Articular chondrocyte of knee joint (primary cell): ENCODE results near the gene LAMP2. TPM values are rescaled to one million over a fixed set of nuclear protein-coding genes. Genes with fewer than 3 reads are reported as not detected.

Experiments
- small RNA-seq: library from RNA; depleted of rRNA; stranded (forward); fragments of <200 nt; gene quantifications from one replicate; pipeline ENCODE3, GENCODE V24; 2012
- total RNA-seq: library from RNA; depleted of rRNA; stranded (reverse); fragments of >200 nt; gene quantifications from 2 replicates; pipeline ENCODE4 v1.2.3, GENCODE V29; 2012

The LAMP2 gene
- total RNA-seq: 297 and 301 TPM in 2 replicates

DNA sequence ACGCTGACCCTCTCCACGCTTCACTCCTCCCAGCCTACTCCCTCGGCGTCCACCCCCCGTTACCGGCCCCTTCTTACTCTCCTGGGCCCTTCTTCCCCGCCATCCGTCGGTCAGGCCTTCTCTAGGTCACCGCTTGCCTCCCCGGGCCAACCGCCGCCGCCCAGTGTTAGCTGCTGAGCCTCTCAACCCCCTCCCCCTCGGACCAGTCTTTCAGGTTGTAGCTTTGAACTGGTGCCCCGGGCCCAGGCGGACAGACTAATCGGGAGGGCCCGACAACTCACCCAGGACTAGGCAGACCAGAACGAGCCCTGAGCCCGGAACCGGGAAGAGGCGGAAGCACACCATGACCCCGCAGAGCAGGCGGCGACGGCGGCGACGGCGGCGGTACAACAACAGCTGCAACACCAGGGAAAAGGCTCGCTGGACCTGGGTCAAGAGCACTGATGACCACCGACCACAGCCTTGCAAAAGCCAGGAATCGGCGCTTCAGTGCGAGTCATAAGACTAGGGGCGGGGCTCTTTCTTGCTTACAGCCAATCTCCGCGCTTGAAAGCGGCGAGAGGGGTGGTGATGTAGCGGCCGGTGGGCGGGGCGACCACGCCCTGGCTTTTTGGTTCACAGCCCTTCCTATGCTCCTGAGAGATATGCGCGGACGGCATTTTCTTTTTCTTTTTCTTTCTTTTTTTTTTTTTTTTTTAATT is at the start of gene LAMP2:
Gene LAMP2 (minus strand): TSS at position 472 of the 701 bp plus-strand sequence. CDS start 127 bp downstream, at position 345.

Small RNAs within 50 kb of the gene (small RNA-seq; reads per million reads assigned to genes)
- not detected for gene RNU7-37P

Other genes with a start within 250 kb of the LAMP2 start
- 18.4 and 21.9 TPM in 2 replicates for gene ZBTB33, start 218.5 kb downstream of the LAMP2 start, total RNA-seq
- 0.13 and 0.54 TPM in 2 replicates for gene TMEM255A, start 157.8 kb downstream of the LAMP2 start, total RNA-seq
- not detected in 2 replicates for gene ATP1B4, start 107.2 kb downstream of the LAMP2 start, total RNA-seq
- gene CUL4B, start 91.7 kb upstream of the LAMP2 start, total RNA-seq: 175 and 197 TPM in 2 replicates
- gene MCTS1, start 134.8 kb upstream of the LAMP2 start, total RNA-seq: 52.5 and 66.5 TPM in 2 replicates
- 80.9 and 81.8 TPM in 2 replicates for gene C1GALT1C1, start 160.8 kb upstream of the LAMP2 start, total RNA-seq